ENCODE measurements around the gene PLEKHA1. TPM values are rescaled to one million over a fixed set of nuclear protein-coding genes. Genes with fewer than 3 reads are reported as not detected.

Gene PLEKHA1
- total RNA-seq, 1 experiment from 2014 or later = 7.3 TPM

DNA sequence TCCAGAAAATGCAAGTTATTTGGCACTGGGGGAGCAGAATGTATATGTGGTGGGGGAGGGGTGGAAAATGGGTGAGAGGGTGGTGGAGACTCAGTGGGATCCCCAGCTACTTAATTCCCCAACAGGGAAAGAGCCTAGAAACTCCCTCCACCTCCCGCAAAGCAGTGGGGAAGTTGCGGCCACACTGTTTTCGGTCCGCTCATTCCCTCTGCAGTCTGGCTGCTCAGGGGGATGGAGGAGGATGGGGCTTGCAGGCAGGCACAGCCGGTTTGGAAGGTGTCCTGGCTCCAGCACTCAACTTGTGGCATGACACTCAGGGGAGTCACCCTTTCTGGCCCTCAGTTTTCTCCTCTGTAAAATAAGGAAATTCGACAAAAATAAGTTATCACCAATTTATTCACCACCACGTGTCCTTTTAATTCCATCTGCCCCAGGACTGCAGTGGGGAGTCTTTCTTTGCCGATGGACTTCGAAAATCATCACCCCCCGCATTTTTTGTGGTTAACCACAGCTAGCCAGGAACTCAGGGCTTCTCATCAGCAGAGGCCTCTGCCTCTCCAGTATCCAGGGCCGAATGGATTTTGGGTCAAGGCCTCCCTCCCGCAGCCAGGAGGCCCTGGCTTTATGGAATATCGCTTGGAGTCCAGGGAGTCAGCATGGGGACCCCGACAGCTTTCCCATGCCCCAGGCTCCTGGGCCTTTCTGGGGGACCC lies 85.2 kb downstream of the PLEKHA1 start:
- Histone ChIP-seq H2AFZ (ENCODE audit: low read length) (no peak overlapping the region), H3K79me2 (ENCODE audit: low read length) (no peaks in the 10 kb centered on the region), H3K9me3 (ENCODE audit: low read length) (no peaks in the 10 kb centered on the region), H3K4me1 (ENCODE audit: low read length) (no peaks in the 10 kb centered on the region), H3K36me3 (ENCODE audit: insufficient read depth, low read length) (no peaks in the 10 kb centered on the region), H3K4me3 (ENCODE audit: low read length) (no peak overlapping the region), H3K27me3 (ENCODE audit: low read length) (no peaks in the 10 kb centered on the region), H3K9me2 (replicated peaks; ENCODE audit: insufficient read depth, low read length) (no peaks in the 10 kb centered on the region), H4K20me1 (ENCODE audit: insufficient read depth, low read depth, low read length) (no peaks in the 10 kb centered on the region), H3K27ac (ENCODE audit: low read length) (no peak overlapping the region), H3K4me2 (ENCODE audit: low read depth, low read length, poor library complexity, severe bottlenecking) (no peak overlapping the region), H3K9ac (ENCODE audit: low read length) (no peak overlapping the region)
- no peak for DNase-seq

DNA sequence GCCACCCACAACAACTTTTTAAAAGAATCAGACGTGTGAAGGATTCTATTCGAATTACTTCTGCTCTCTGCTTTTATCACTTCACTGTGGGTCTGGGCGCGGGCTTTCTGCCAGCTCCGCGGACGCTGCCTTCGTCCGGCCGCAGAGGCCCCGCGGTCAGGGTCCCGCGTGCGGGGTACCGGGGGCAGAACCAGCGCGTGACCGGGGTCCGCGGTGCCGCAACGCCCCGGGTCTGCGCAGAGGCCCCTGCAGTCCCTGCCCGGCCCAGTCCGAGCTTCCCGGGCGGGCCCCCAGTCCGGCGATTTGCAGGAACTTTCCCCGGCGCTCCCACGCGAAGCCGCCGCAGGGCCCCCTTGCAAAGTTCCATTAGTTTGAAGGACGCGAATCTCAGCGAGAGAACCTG lies 86.4 kb downstream of the PLEKHA1 start:
- Histone ChIP-seq H3K4me2 (ENCODE audit: low read depth, low read length, poor library complexity, severe bottlenecking) (no peak overlapping the region), H2AFZ (ENCODE audit: low read length) (no peak overlapping the region), H3K9me3 (ENCODE audit: low read length) (no peaks in the 10 kb centered on the region), H3K9me2 (replicated peaks; ENCODE audit: insufficient read depth, low read length) (no peaks in the 10 kb centered on the region), H3K27me3 (ENCODE audit: low read length) (no peaks in the 10 kb centered on the region), H3K27ac (ENCODE audit: low read length) (no peak overlapping the region), H3K4me3 (ENCODE audit: low read length) (no peak overlapping the region), H3K9ac (ENCODE audit: low read length) (no peak overlapping the region), H3K79me2 (ENCODE audit: low read length) (no peaks in the 10 kb centered on the region), H4K20me1 (ENCODE audit: insufficient read depth, low read depth, low read length) (no peaks in the 10 kb centered on the region), H3K36me3 (ENCODE audit: insufficient read depth, low read length) (no peaks in the 10 kb centered on the region), H3K4me1 (ENCODE audit: low read length) (no peaks in the 10 kb centered on the region)
- no peak for DNase-seq

DNA sequence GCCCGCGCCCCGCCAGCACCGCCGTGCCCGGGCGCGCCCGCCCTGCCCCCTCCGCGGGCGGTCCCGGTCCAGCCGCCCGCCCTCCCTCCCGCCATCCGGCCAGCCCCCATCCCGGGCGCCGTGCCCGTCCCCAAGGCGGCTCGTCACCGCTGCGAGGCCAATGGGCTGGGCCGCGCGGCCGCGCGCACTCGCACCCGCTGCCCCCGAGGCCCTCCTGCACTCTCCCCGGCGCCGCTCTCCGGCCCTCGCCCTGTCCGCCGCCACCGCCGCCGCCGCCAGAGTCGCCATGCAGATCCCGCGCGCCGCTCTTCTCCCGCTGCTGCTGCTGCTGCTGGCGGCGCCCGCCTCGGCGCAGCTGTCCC lies 86.8 kb downstream of the PLEKHA1 start, which contains the start of gene HTRA1:
Gene HTRA1 (plus strand): TSS at position 187 of the 362 bp plus-strand sequence. CDS start 100 bp downstream, at position 287.
- Histone ChIP-seq H3K9ac (ENCODE audit: low read length) (no peak within 1 kb of the TSS), H3K4me2 (ENCODE audit: low read depth, low read length, poor library complexity, severe bottlenecking) (no peak within 1 kb of the TSS), H3K4me1 (ENCODE audit: low read length) (no peaks in the 10 kb centered on the region), H3K79me2 (ENCODE audit: low read length) (no peaks in the 10 kb centered on the region), H4K20me1 (ENCODE audit: insufficient read depth, low read depth, low read length) (no peaks in the 10 kb centered on the region), H2AFZ (ENCODE audit: low read length) (no peak within 1 kb of the TSS), H3K9me2 (replicated peaks; ENCODE audit: insufficient read depth, low read length) (no peaks in the 10 kb centered on the region), H3K4me3 (ENCODE audit: low read length) (no peak within 1 kb of the TSS), H3K36me3 (ENCODE audit: insufficient read depth, low read length) (no peaks in the 10 kb centered on the region), H3K27me3 (ENCODE audit: low read length) (no peaks in the 10 kb centered on the region), H3K9me3 (ENCODE audit: low read length) (no peaks in the 10 kb centered on the region), H3K27ac (ENCODE audit: low read length) (no peak within 1 kb of the TSS)
- DNase-seq = no peak

DNA sequence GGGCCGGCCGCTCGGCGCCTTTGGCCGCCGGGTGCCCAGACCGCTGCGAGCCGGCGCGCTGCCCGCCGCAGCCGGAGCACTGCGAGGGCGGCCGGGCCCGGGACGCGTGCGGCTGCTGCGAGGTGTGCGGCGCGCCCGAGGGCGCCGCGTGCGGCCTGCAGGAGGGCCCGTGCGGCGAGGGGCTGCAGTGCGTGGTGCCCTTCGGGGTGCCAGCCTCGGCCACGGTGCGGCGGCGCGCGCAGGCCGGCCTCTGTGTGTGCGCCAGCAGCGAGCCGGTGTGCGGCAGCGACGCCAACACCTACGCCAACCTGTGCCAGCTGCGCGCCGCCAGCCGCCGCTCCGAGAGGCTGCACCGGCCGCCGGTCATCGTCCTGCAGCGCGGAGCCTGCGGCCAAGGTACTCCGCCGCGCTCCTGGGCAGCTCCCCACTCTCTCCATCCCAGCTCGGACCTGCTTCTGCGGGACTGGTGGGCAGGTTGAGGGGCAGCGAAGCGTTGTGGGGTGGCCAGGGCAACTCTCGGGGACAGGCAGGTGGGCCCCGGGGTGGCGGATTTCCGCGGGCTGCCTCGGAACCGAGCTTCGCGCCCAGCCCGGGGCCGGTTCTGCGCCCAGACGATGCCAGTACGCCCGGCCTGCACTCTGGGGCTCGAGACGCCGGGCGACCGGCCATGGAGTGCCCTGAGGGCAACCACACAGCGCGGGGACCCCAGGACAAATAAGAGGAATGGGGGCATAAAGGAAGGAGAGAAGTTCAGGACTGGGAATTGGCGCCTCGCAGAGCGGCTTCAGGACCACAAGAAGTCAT lies 87.4 kb downstream of the PLEKHA1 start:
- H3K36me3 ChIP-seq (ENCODE audit: insufficient read depth, low read length) = no peaks in the 10 kb centered on the region
- no peak overlapping the region for H3K9ac ChIP-seq (ENCODE audit: low read length)
- H3K4me1 ChIP-seq (ENCODE audit: low read length) = no peaks in the 10 kb centered on the region
- no peak overlapping the region for H2AFZ ChIP-seq (ENCODE audit: low read length)
- H4K20me1 ChIP-seq (ENCODE audit: insufficient read depth, low read depth, low read length) = no peaks in the 10 kb centered on the region
- no peak overlapping the region for H3K4me2 ChIP-seq (ENCODE audit: low read depth, low read length, poor library complexity, severe bottlenecking)
- H3K9me3 ChIP-seq (ENCODE audit: low read length) = no peaks in the 10 kb centered on the region
- DNase-seq = no peak
- H3K79me2 ChIP-seq (ENCODE audit: low read length) = no peaks in the 10 kb centered on the region
- no peaks in the 10 kb centered on the region for H3K9me2 ChIP-seq (replicated peaks; ENCODE audit: insufficient read depth, low read length)
- no peaks in the 10 kb centered on the region for H3K27me3 ChIP-seq (ENCODE audit: low read length)
- no peak overlapping the region for H3K4me3 ChIP-seq (ENCODE audit: low read length)
- no peak overlapping the region for H3K27ac ChIP-seq (ENCODE audit: low read length)

DNA sequence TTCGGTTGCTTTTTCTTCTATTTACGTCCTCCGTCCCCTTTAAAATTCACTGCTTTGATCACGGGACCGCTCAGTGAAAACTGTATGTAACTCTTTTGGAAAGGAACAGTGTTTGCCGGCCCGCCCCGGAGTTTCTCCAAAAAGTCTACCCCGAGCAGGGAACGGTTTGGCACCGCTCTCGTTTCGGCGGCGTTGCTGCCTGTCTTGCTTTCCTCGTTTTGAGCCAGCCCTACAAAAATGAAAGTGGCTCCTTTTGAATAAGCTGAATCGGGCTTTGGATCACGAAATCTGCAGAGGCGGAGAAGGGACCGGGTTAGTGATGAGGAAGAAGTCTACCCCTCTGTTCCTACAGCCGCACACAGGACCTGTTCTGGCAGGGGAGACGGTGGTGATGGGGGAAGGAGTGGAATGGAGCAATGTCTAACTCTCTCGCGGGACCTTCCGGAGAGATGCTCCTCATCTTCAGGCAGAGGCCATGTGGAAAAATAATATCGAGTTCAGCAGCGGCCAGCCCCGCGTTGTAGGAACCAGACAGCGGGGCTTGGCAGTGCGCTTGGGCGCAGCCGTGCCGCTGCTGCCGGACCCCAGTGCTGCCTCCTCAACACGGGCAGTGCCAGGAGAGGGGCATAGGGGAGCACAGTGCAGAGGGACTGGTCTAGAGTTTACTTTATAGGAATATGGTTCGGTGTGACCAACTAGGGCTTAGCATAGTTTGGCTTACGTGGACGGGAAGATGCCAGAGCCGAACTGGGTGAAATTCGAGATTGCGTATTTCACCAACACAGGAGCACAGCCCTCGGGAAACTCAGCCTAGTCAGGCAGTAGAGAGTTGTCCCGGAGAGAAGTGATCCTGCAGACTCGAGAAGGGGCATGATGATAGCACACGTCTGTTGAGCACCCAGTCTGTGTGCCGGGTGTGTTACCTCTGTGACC lies 88.3 kb downstream of the PLEKHA1 start:
- Histone ChIP-seq H2AFZ (ENCODE audit: low read length) (no peak overlapping the region), H3K4me3 (ENCODE audit: low read length) (no peak overlapping the region), H3K9me3 (ENCODE audit: low read length) (no peaks in the 10 kb centered on the region), H3K4me2 (ENCODE audit: low read depth, low read length, poor library complexity, severe bottlenecking) (no peak overlapping the region), H3K4me1 (ENCODE audit: low read length) (no peaks in the 10 kb centered on the region), H3K9ac (ENCODE audit: low read length) (no peak overlapping the region), H4K20me1 (ENCODE audit: insufficient read depth, low read depth, low read length) (no peaks in the 10 kb centered on the region), H3K27me3 (ENCODE audit: low read length) (no peaks in the 10 kb centered on the region), H3K9me2 (replicated peaks; ENCODE audit: insufficient read depth, low read length) (no peaks in the 10 kb centered on the region), H3K27ac (ENCODE audit: low read length) (no peak overlapping the region), H3K36me3 (ENCODE audit: insufficient read depth, low read length) (no peaks in the 10 kb centered on the region), H3K79me2 (ENCODE audit: low read length) (no peaks in the 10 kb centered on the region)
- DNase-seq = no peak

DNA sequence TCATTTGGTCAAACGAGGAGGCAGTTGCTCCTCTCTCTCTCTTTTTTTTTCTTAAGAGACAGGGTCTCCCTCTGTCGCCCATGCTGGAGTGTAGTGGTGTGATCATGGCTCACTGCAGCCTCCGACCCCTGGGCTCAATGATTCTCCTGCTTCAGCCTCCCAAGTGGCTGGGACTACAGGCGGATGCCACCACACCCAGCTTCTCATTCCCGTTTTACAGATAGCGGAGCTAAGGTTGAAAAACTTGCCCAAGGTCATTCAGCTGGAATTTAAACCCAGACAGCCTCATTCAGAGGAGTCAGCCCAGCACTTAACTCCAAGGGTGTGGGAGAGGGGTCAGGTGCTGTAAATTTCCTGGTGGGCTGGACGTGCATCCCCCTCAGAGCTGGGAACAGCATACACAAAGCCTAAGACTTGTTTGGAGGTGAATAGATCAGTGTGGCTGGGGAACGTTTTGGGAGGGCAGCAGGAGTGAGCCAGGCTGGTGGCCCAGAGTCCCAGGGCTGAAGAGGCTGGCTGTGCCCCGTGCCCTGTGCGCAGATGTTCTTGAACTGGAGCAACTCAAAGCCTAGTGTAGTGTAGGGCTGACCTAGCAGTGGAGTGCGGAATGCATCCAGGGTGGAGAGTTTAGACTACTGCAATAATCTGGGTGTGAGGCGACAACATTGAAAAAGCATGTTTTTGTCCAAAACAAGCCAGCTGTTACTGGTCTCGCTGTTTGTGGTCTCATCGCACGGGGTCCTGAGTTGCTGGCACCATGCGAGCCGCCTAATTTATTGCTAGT lies 89.2 kb downstream of the PLEKHA1 start:
- no peak for DNase-seq
- Histone ChIP-seq H3K9ac (ENCODE audit: low read length) (no peak overlapping the region), H4K20me1 (ENCODE audit: insufficient read depth, low read depth, low read length) (no peaks in the 10 kb centered on the region), H3K79me2 (ENCODE audit: low read length) (no peaks in the 10 kb centered on the region), H3K27me3 (ENCODE audit: low read length) (no peaks in the 10 kb centered on the region), H2AFZ (ENCODE audit: low read length) (no peak overlapping the region), H3K4me2 (ENCODE audit: low read depth, low read length, poor library complexity, severe bottlenecking) (no peak overlapping the region), H3K36me3 (ENCODE audit: insufficient read depth, low read length) (no peaks in the 10 kb centered on the region), H3K4me3 (ENCODE audit: low read length) (no peak overlapping the region), H3K9me3 (ENCODE audit: low read length) (no peaks in the 10 kb centered on the region), H3K4me1 (ENCODE audit: low read length) (no peaks in the 10 kb centered on the region), H3K27ac (ENCODE audit: low read length) (no peak overlapping the region), H3K9me2 (replicated peaks; ENCODE audit: insufficient read depth, low read length) (no peaks in the 10 kb centered on the region)

GRCh38 chr10:122464250-122464510 lies 89.7 kb downstream of the PLEKHA1 start:
- H3K4me1 ChIP-seq (ENCODE audit: low read length) = no peaks in the 10 kb centered on the region
- no peaks in the 10 kb centered on the region for H3K36me3 ChIP-seq (ENCODE audit: insufficient read depth, low read length)
- H3K9ac ChIP-seq (ENCODE audit: low read length) = no peak overlapping the region
- no peaks in the 10 kb centered on the region for H3K9me2 ChIP-seq (replicated peaks; ENCODE audit: insufficient read depth, low read length)
- no peaks in the 10 kb centered on the region for H3K9me3 ChIP-seq (ENCODE audit: low read length)
- no peaks in the 10 kb centered on the region for H4K20me1 ChIP-seq (ENCODE audit: insufficient read depth, low read depth, low read length)
- H3K4me3 ChIP-seq (ENCODE audit: low read length) = no peak overlapping the region
- H3K27me3 ChIP-seq (ENCODE audit: low read length) = no peaks in the 10 kb centered on the region
- no peak overlapping the region for H3K4me2 ChIP-seq (ENCODE audit: low read depth, low read length, poor library complexity, severe bottlenecking)
- no peak overlapping the region for H2AFZ ChIP-seq (ENCODE audit: low read length)
- H3K27ac ChIP-seq (ENCODE audit: low read length) = no peak overlapping the region
- no peaks in the 10 kb centered on the region for H3K79me2 ChIP-seq (ENCODE audit: low read length)
- DNase-seq = no peak

All from Karpas-422 (cell line).